Body of pancreas (tissue), 4 donors: ENCODE results near the gene CBL.

ENCODE experiments used
- POLR2A ChIP-seq, 3 donors: fragments of 450-650 bp; IDR thresholded peaks; one replicate each; pipeline ENCODE4 v1.6.1; 2016; ENCODE audit warnings: antibody characterized with exemption in 3 of 3, mild to moderate bottlenecking in 2 of 3
- TF ChIP-seq, protein P1 (sequence below), 7 experiments: fragments of 450-650 bp in 4 of 7; fragments of 200-600 bp in 3 of 7; sonication (generic) in 3 of 7; IDR thresholded peaks; one replicate each; pipeline ENCODE4 v1.5.1; 2016 to 2019; ENCODE audit warnings: antibody characterized with exemption in 7 of 7

GRCh38 chr11:119350302-119350701, 144.2 kb downstream of the CBL start:
- TF ChIP-seq, protein P1, sequence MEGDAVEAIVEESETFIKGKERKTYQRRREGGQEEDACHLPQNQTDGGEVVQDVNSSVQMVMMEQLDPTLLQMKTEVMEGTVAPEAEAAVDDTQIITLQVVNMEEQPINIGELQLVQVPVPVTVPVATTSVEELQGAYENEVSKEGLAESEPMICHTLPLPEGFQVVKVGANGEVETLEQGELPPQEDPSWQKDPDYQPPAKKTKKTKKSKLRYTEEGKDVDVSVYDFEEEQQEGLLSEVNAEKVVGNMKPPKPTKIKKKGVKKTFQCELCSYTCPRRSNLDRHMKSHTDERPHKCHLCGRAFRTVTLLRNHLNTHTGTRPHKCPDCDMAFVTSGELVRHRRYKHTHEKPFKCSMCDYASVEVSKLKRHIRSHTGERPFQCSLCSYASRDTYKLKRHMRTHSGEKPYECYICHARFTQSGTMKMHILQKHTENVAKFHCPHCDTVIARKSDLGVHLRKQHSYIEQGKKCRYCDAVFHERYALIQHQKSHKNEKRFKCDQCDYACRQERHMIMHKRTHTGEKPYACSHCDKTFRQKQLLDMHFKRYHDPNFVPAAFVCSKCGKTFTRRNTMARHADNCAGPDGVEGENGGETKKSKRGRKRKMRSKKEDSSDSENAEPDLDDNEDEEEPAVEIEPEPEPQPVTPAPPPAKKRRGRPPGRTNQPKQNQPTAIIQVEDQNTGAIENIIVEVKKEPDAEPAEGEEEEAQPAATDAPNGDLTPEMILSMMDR (IDR thresholded peaks at IDR 0.05): no peak
- TF ChIP-seq POLR2A (IDR thresholded peaks at IDR 0.05): no peak
